HG03066 (cell line): ENCODE measurements around the gene PIK3C2G.
"Not testable (repeated sequence)": the region's sequence is repeated elsewhere in the genome, so short reads cannot be mapped to it uniquely, and the experiment has no call there.

Experiments
- ATAC-seq: cut with Tn5 transposase; IDR thresholded peaks from one replicate; pipeline ENCODE4 v1.9.1; 2021; ENCODE audit warnings: low read depth; ENCODE audit not compliant: unreplicated experiment

PIK3C2G gene

GRCh38 chr12:18261273-18261672, at the start of gene PIK3C2G:
Gene PIK3C2G, plus strand, starts transcription at chr12:18261518. Its CDS starts 20,564 bp downstream, at chr12:18282082.
- ATAC-seq = no peak

GRCh38 chr12:18217966-18218365, 43.4 kb upstream of the PIK3C2G start:
- ATAC-seq = no peak

- ATAC-seq = no peak
Measured at GRCh38 chr12:18221726-18222125, 39.6 kb upstream of the PIK3C2G start.

- ATAC-seq = no peak
Measured at GRCh38 chr12:18222699-18223098, 38.6 kb upstream of the PIK3C2G start.

GRCh38 chr12:18224745-18225144, 36.6 kb upstream of the PIK3C2G start:
- ATAC-seq = no peak

- no peak for ATAC-seq
Measured at GRCh38 chr12:18239526-18239925, 21.8 kb upstream of the PIK3C2G start.

GRCh38 chr12:18242380-18243089, 18.8 kb upstream of the PIK3C2G start:
- no peak for ATAC-seq

GRCh38 chr12:18243238-18243637, 18.1 kb upstream of the PIK3C2G start:
- ATAC-seq = no peak

GRCh38 chr12:18246066-18246465, 15.3 kb upstream of the PIK3C2G start:
- ATAC-seq = no peak

- ATAC-seq = no peak
Measured at GRCh38 chr12:18250313-18250916, 10.9 kb upstream of the PIK3C2G start.

GRCh38 chr12:18254081-18254480, 7.2 kb upstream of the PIK3C2G start:
- no peak for ATAC-seq

GRCh38 chr12:18255004-18255403, 6.3 kb upstream of the PIK3C2G start:
- ATAC-seq = not testable (repeated sequence)

- no peak for ATAC-seq
Measured at GRCh38 chr12:18257251-18257650, 4.1 kb upstream of the PIK3C2G start.

GRCh38 chr12:18258929-18259328, 2.4 kb upstream of the PIK3C2G start:
- no peak for ATAC-seq

- ATAC-seq = no peak
Measured at GRCh38 chr12:18259906-18260682, 1.2 kb upstream of the PIK3C2G start.

- no peak for ATAC-seq
Measured at GRCh38 chr12:18261906-18262305, 588 bp downstream of the PIK3C2G start.

GRCh38 chr12:18262514-18262913, 1.2 kb downstream of the PIK3C2G start:
- no peak for ATAC-seq

GRCh38 chr12:18264581-18265075, 3.3 kb downstream of the PIK3C2G start:
- no peak for ATAC-seq

- no peak for ATAC-seq
Measured at GRCh38 chr12:18267427-18268099, 6.2 kb downstream of the PIK3C2G start.

- ATAC-seq = no peak
Measured at GRCh38 chr12:18270958-18271460, 9.7 kb downstream of the PIK3C2G start.

- ATAC-seq = no peak
Measured at GRCh38 chr12:18275981-18276380, 14.7 kb downstream of the PIK3C2G start.
